Stomach smooth muscle (tissue), 2 donors: ENCODE measurements around the gene DOCK9.
"Not testable (repeated sequence)": the region's sequence is repeated elsewhere in the genome, so short reads cannot be mapped to it uniquely, and the experiment has no call there.

Experiments used
- H3K27ac ChIP-seq: one replicate; pipeline ENCODE4 v1.7.0; 2013; ENCODE audit warnings: mild to moderate bottlenecking, low read length, inconsistent platforms
- H3K27me3 ChIP-seq, 2 donors: one replicate each; pipeline ENCODE4 v1.7.0; 2013; ENCODE audit warnings: low read length in 2 of 2; ENCODE audit not compliant: insufficient read depth in 2 of 2, control insufficient read depth in 1 of 2
- H3K36me3 ChIP-seq, 2 donors: one replicate each; pipeline ENCODE4 v1.7.0; 2013; ENCODE audit warnings: low read length in 2 of 2; ENCODE audit not compliant: control insufficient read depth in 2 of 2, insufficient read depth in 2 of 2
- H3K4me1 ChIP-seq: one replicate; pipeline ENCODE4 v1.7.0; 2013; ENCODE audit warnings: low read length; ENCODE audit not compliant: control insufficient read depth, insufficient read depth
- H3K4me3 ChIP-seq, 2 donors: one replicate each; pipeline ENCODE4 v1.7.0; 2013; ENCODE audit warnings: low read length in 2 of 2
- H3K9ac ChIP-seq, 2 donors: one replicate each; pipeline ENCODE4 v1.7.0; 2013; ENCODE audit warnings: low read length in 2 of 2, mild to moderate bottlenecking in 1 of 2
- H3K9me3 ChIP-seq, 2 donors: one replicate each; pipeline ENCODE4 v1.7.0; 2013; ENCODE audit warnings: low read length in 2 of 2; ENCODE audit not compliant: control insufficient read depth in 2 of 2
- donor health status: healthy.
- donor health status: Pancreatic carcinoma.

DOCK9 gene

GRCh38 chr13:98896083-98896867 is 81.6 kb downstream of the DOCK9 start:
- Histone ChIP-seq H3K4me1 (no peaks in the 10 kb centered on the region), H3K4me3 (no peak overlapping the region), H3K9me3 (no peaks in the 10 kb centered on the region), H3K27ac (no peak overlapping the region), H3K36me3 (peaks cover 33 to 42% of the 10 kb centered on the region in 2 donors), H3K9ac (no peak overlapping the region), H3K27me3 (no peaks in the 10 kb centered on the region)

GRCh38 chr13:98894814-98895213 is 83.0 kb downstream of the DOCK9 start:
- H3K9me3 ChIP-seq, H3K9ac ChIP-seq, H3K27ac ChIP-seq, H3K27me3 ChIP-seq, H3K4me1 ChIP-seq, H3K4me3 ChIP-seq: not testable (repeated sequence)
- peaks cover 28 to 34% of the 10 kb centered on the region in 2 donors for H3K36me3 ChIP-seq

GRCh38 chr13:98893371-98893770 is 84.5 kb downstream of the DOCK9 start:
- no peak overlapping the region for H3K9ac ChIP-seq
- peaks cover 3% of the 10 kb centered on the region for H3K4me1 ChIP-seq
- no peaks in the 10 kb centered on the region for H3K27me3 ChIP-seq
- peaks cover 31% of the 10 kb centered on the region in 2 donors for H3K36me3 ChIP-seq
- no peaks in the 10 kb centered on the region for H3K9me3 ChIP-seq
- H3K4me3 ChIP-seq: no peak overlapping the region
- no peak overlapping the region for H3K27ac ChIP-seq

GRCh38 chr13:98892821-98893220 is 85.0 kb downstream of the DOCK9 start:
- Histone ChIP-seq H3K36me3 (peaks cover 30 to 31% of the 10 kb centered on the region in 2 donors), H3K9me3 (no peaks in the 10 kb centered on the region), H3K9ac (no peak overlapping the region), H3K27ac (no peak overlapping the region), H3K4me3 (no peak overlapping the region), H3K4me1 (peaks cover 3% of the 10 kb centered on the region), H3K27me3 (no peaks in the 10 kb centered on the region)

- Histone ChIP-seq H3K27me3 (no peaks in the 10 kb centered on the region), H3K36me3 (peaks cover 24 to 26% of the 10 kb centered on the region in 2 donors), H3K9me3 (no peaks in the 10 kb centered on the region), H3K4me3 (no peak overlapping the region), H3K4me1 (peaks cover 3% of the 10 kb centered on the region), H3K9ac (no peak overlapping the region), H3K27ac (no peak overlapping the region)
Measured at GRCh38 chr13:98892077-98892476, 85.8 kb downstream of the DOCK9 start.

GRCh38 chr13:98890925-98891324 is 86.9 kb downstream of the DOCK9 start:
- no peaks in the 10 kb centered on the region for H3K27me3 ChIP-seq
- no peak overlapping the region for H3K4me3 ChIP-seq
- H3K9ac ChIP-seq: no peak overlapping the region
- no peaks in the 10 kb centered on the region for H3K9me3 ChIP-seq
- no peak overlapping the region for H3K27ac ChIP-seq
- peaks cover 3% of the 10 kb centered on the region for H3K4me1 ChIP-seq
- H3K36me3 ChIP-seq: peaks cover 18 to 20% of the 10 kb centered on the region in 2 donors

GRCh38 chr13:98890186-98890585 is 87.7 kb downstream of the DOCK9 start:
- Histone ChIP-seq H3K27ac (no peak overlapping the region), H3K27me3 (no peaks in the 10 kb centered on the region), H3K9ac (no peak overlapping the region), H3K4me3 (no peak overlapping the region), H3K4me1 (peaks cover 3% of the 10 kb centered on the region), H3K9me3 (no peaks in the 10 kb centered on the region), H3K36me3 (peaks cover 23% of the 10 kb centered on the region in 2 donors)

GRCh38 chr13:98889419-98890085 is 88.3 kb downstream of the DOCK9 start:
- peaks cover 3% of the 10 kb centered on the region for H3K4me1 ChIP-seq
- no peaks in the 10 kb centered on the region for H3K9me3 ChIP-seq
- H3K36me3 ChIP-seq: peaks cover 23 to 28% of the 10 kb centered on the region in 2 donors
- no peak overlapping the region for H3K27ac ChIP-seq
- no peak overlapping the region for H3K9ac ChIP-seq
- H3K4me3 ChIP-seq: no peak overlapping the region
- no peaks in the 10 kb centered on the region for H3K27me3 ChIP-seq

- Histone ChIP-seq H3K27ac (no peak overlapping the region), H3K9me3 (no peaks in the 10 kb centered on the region), H3K36me3 (peaks cover 25 to 32% of the 10 kb centered on the region in 2 donors), H3K9ac (no peak overlapping the region), H3K4me3 (no peak overlapping the region), H3K4me1 (peaks cover 3% of the 10 kb centered on the region), H3K27me3 (no peaks in the 10 kb centered on the region)
Measured at GRCh38 chr13:98888890-98889279, 89.0 kb downstream of the DOCK9 start.

GRCh38 chr13:98888222-98888889 is 89.5 kb downstream of the DOCK9 start:
- Histone ChIP-seq H3K36me3 (peaks cover 28 to 36% of the 10 kb centered on the region in 2 donors), H3K27ac (no peak overlapping the region), H3K27me3 (no peaks in the 10 kb centered on the region), H3K4me1 (peaks cover 3% of the 10 kb centered on the region), H3K9me3 (no peaks in the 10 kb centered on the region), H3K9ac (no peak overlapping the region), H3K4me3 (no peak overlapping the region)
